Neural crest cell (in vitro differentiated cells): ENCODE results near the gene TANGO2. TPM values are rescaled to one million over a fixed set of nuclear protein-coding genes. Genes with fewer than 3 reads are reported as not detected.

Experiments used
- DNase-seq: peaks from one replicate; pipeline ENCODE4 v3.0.0; 2021; ENCODE audit warnings: low read depth, mixed read lengths, low spot score
- H3K27ac Mint-ChIP-seq: one replicate; pipeline ENCODE4 v1.8.0; 2021; ENCODE audit warnings: mild to moderate bottlenecking, mixed read lengths; ENCODE audit not compliant: unreplicated experiment
- H3K27me3 Mint-ChIP-seq: 2 replicates; pipeline ENCODE4 v1.8.0; 2021; ENCODE audit warnings: low read depth, mild to moderate bottlenecking, mixed read lengths
- H3K36me3 Mint-ChIP-seq: 2 replicates; pipeline ENCODE4 v1.8.0; 2021; ENCODE audit warnings: low read depth, mild to moderate bottlenecking, mixed read lengths
- H3K4me1 Mint-ChIP-seq: 2 replicates; pipeline ENCODE4 v1.8.0; 2021; ENCODE audit warnings: mixed read lengths
- H3K4me3 Mint-ChIP-seq: one replicate; pipeline ENCODE4 v1.8.0; 2021; ENCODE audit warnings: mild to moderate bottlenecking, mixed read lengths
- H3K9me3 Mint-ChIP-seq: 2 replicates; pipeline ENCODE4 v1.8.0; 2021; ENCODE audit warnings: mixed read lengths
- total RNA-seq: library from RNA; stranded (reverse); gene quantifications from 2 replicates; pipeline ENCODE4 v1.2.1, GENCODE V29; 2021
- TF ChIP-seq, protein P1 (sequence below): fragments of 200-600 bp; sonication (generic); conservative IDR thresholded peaks from 2 replicates; pipeline ENCODE4 v1.5.0; 2021; ENCODE audit warnings: antibody characterized with exemption, mild to moderate bottlenecking

Gene TANGO2
- total RNA-seq, 1 donor from 2014 or later = 13.4 TPM

DNA sequence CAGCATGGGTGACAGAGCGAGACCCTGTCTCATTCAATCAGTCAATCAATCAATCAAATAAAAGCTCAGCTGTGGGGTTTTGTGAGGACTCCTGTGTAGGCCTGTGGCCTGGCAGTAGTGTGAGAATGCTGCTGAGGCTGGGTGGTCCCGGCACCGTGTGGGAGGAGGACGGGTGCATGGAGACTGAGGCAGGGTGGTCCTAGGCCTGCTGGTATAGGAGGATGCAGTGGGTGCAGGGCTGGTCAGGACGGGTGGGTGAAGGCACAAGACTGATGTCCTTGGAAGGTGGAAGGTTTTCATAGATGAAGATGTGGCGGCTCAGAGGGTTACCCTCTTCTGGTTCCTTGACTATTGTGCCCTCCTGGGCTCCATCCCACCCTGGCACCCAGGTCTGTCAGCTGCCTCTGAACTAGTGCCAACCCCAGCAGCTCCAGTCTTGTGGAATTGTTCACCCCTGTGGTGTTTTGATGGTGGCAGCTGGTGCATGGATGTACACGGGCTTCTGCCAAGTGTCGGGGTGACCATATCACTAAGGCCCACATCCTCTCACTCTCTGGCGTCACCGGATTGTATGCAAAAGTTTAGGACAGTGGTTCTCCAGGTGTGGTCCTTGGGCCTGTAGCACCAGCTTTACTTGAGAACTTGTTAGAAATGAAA lies 23.7 kb downstream of the TANGO2 start:
- H3K4me3 Mint-ChIP-seq = no peak overlapping the region
- H3K27me3 Mint-ChIP-seq = no peaks in the 10 kb centered on the region
- H3K36me3 Mint-ChIP-seq = peaks cover 16% of the 10 kb centered on the region
- no peaks in the 10 kb centered on the region for H3K9me3 Mint-ChIP-seq
- TF ChIP-seq, protein P1, sequence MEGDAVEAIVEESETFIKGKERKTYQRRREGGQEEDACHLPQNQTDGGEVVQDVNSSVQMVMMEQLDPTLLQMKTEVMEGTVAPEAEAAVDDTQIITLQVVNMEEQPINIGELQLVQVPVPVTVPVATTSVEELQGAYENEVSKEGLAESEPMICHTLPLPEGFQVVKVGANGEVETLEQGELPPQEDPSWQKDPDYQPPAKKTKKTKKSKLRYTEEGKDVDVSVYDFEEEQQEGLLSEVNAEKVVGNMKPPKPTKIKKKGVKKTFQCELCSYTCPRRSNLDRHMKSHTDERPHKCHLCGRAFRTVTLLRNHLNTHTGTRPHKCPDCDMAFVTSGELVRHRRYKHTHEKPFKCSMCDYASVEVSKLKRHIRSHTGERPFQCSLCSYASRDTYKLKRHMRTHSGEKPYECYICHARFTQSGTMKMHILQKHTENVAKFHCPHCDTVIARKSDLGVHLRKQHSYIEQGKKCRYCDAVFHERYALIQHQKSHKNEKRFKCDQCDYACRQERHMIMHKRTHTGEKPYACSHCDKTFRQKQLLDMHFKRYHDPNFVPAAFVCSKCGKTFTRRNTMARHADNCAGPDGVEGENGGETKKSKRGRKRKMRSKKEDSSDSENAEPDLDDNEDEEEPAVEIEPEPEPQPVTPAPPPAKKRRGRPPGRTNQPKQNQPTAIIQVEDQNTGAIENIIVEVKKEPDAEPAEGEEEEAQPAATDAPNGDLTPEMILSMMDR = no peak
- no peaks in the 10 kb centered on the region for H3K4me1 Mint-ChIP-seq
- H3K27ac Mint-ChIP-seq = no peak overlapping the region
- DNase-seq = no peak

DNA sequence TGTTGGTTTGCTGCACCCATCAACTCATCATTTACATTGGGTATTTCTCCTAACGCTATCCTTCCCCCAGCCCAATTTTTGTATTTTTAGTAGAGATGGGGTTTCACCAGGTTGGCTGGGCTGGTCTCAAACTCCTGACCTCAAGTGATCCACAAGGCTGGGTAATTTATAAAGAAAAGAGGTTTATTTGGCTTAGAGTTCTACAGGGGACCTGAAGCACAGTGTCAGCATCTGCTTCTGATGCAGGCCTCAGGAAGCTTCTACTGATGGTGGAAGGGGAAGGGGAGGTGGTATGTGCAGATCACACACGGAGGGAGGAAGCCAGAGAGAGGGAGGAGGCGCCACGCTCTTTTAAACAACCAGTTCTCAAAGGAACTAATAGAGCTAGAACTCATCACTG lies 25.8 kb downstream of the TANGO2 start:
- no peaks in the 10 kb centered on the region for H3K27me3 Mint-ChIP-seq
- peaks cover 16% of the 10 kb centered on the region for H3K36me3 Mint-ChIP-seq
- no peak overlapping the region for H3K4me3 Mint-ChIP-seq
- TF ChIP-seq, protein P1 = no peak
- H3K27ac Mint-ChIP-seq = no peak overlapping the region
- H3K4me1 Mint-ChIP-seq = no peaks in the 10 kb centered on the region
- DNase-seq = no peak
- no peaks in the 10 kb centered on the region for H3K9me3 Mint-ChIP-seq

DNA sequence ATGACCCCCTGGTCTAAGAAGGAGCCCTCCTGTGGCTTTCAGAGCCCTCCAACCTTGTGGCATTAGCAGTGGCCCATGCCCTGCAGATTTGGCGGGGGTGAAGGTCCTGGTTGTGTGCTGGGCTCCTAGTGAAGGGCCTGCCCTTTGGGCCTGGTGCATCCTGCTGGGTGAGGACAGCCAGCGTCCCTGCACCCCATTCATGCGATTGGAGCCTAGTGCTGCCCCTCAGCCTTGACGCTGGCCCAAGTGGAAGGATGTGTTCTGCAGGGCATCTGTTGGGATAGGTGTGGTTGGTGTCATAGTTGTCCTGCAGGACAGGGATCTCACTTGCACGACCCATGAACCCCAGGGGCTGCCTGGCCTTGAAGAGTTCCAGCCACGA lies 31.0 kb downstream of the TANGO2 start:
- Mint-ChIP-seq H3K36me3 (peaks cover 13% of the 10 kb centered on the region), H3K4me1 (no peaks in the 10 kb centered on the region), H3K27me3 (no peaks in the 10 kb centered on the region), H3K27ac (no peak overlapping the region), H3K9me3 (no peaks in the 10 kb centered on the region), H3K4me3 (no peak overlapping the region)
- TF ChIP-seq, protein P1 = no peak
- no peak for DNase-seq

DNA sequence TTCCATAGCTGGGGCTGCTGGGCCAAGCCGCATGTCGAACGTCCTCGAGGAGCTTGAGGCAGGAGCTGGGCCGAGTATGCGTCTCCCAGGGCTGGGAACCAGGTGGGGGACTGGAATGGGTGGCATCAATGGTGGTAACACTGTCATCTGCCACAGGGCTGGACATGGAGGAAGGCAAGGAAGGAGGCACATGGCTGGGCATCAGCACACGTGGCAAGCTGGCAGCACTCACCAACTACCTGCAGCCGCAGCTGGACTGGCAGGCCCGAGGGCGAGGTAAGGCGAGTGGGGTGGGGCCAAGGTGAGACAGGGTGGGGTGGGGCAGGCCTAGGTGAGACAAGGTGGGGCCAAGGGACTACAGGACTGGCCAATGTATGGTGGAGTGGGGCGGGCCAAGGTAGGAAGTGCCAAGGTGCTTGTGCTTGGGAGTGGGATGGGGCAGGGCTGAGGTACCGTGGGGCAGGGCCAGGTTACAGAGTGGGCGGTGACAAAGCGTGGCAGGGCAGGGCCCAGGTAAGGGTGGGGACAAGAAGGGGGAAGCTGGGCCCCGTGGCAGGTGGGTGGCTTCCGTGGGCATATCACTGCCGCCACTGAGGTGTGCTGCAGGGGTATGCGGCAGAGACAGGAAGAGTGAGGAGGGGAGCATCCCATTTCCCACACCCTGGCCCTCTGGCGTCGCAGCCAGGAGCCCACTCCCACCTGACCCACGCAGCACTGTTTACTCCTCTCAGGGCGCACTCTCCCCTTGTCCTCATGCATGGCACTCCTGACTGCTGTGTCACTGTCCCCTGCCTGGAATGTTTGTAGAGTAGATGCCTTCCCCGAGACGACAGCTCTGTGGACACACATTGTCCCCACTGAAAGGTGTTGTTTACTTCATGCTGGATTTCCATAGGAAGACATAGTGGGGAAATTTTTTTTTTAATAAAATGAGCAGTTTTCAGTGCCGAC lies 31.7 kb downstream of the TANGO2 start:
- DNase-seq = no peak
- TF ChIP-seq, protein P1 = no peak
- Mint-ChIP-seq H3K4me1 (no peaks in the 10 kb centered on the region), H3K36me3 (peaks cover 13% of the 10 kb centered on the region), H3K4me3 (no peak overlapping the region), H3K27ac (no peak overlapping the region), H3K9me3 (no peaks in the 10 kb centered on the region), H3K27me3 (no peaks in the 10 kb centered on the region)

DNA sequence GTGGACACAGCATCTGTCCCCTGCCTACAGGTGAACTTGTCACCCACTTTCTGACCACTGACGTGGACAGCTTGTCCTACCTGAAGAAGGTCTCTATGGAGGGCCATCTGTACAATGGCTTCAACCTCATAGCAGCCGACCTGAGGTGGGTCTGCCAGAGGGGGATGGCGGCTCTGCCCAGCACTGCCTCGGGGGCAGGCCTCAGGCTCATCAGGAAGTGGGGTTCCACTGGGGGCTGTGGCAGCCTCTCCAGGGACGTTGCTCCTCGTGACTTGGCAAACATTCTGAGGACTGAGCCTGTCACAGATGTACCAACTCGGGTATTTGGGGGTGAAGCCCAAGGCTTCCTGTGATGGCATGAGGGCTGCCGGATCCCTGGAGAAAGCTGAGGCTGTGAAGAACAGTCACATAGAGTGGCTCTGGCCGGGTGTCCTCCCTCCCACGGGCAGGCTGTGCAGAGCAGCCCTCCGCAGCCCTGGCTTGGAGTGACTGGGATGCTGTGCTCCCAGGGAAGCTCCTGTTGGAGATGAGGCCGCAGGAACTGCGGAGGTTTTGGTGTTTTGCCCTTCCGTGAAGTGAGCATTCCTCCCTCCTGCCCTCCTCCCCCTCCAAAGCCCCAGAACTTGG lies 32.6 kb downstream of the TANGO2 start:
- TF ChIP-seq, protein P1 = no peak
- H3K27ac Mint-ChIP-seq = no peak overlapping the region
- no peaks in the 10 kb centered on the region for H3K9me3 Mint-ChIP-seq
- peaks cover 8% of the 10 kb centered on the region for H3K36me3 Mint-ChIP-seq
- peaks cover under 1% of the 10 kb centered on the region for H3K4me1 Mint-ChIP-seq
- no peak overlapping the region for H3K4me3 Mint-ChIP-seq
- DNase-seq = no peak
- no peaks in the 10 kb centered on the region for H3K27me3 Mint-ChIP-seq
